Kidney epithelial cell (primary cell): ENCODE results near the gene CDC42BPA. TPM values are rescaled to one million over a fixed set of nuclear protein-coding genes. Genes with fewer than 3 reads are reported as not detected.

ENCODE experiments used
- DNase-seq: peaks from one replicate; pipeline ENCODE4 v3.0.0-alpha.2; 2010; ENCODE audit warnings: low read depth
- H3K27me3 ChIP-seq: 2 replicates; pipeline ENCODE4 v1.6.0; 2011; ENCODE audit warnings: low read length; ENCODE audit not compliant: control insufficient read depth, insufficient read depth
- H3K36me3 ChIP-seq: 2 replicates; pipeline ENCODE4 v1.5.1; 2011; ENCODE audit warnings: low read length; ENCODE audit not compliant: control insufficient read depth, insufficient read depth
- H3K4me3 ChIP-seq: 2 replicates; pipeline ENCODE4 v1.5.1; 2011; ENCODE audit warnings: low read depth, mild to moderate bottlenecking, control low read depth, low read length
- CTCF ChIP-seq: IDR thresholded peaks from 2 replicates; pipeline ENCODE4 v1.5.1; 2011; ENCODE audit warnings: mild to moderate bottlenecking, moderate library complexity, low read length, control low read depth, inconsistent platforms; ENCODE audit not compliant: insufficient read depth, poor library complexity, severe bottlenecking
- total RNA-seq: library from RNA; depleted of rRNA; stranded (reverse); fragments of >200 nt; gene quantifications from 2 replicates; pipeline ENCODE4 v1.2.3, GENCODE V29; 2015

Gene CDC42BPA
- total RNA-seq, 1 donor from 2014 or later, result 33.4 TPM

GRCh38 chr1:227086636-227087035 is 231.7 kb downstream of the CDC42BPA start:
- no peak for TF ChIP-seq CTCF

GRCh38 chr1:227082999-227083746 is 235.1 kb downstream of the CDC42BPA start:
- TF ChIP-seq CTCF, result no peak
- Histone ChIP-seq H3K4me3 (no peak overlapping the region), H3K36me3 (no peaks in the 10 kb centered on the region), H3K27me3 (no peaks in the 10 kb centered on the region)
- DNase-seq, result no peak

More at GRCh38 chr1:227086636-227087035, 231.7 kb downstream of the CDC42BPA start:
- H3K27me3 ChIP-seq, result no peaks in the 10 kb centered on the region
- no peak for DNase-seq
- H3K36me3 ChIP-seq, result no peaks in the 10 kb centered on the region
- no peak overlapping the region for H3K4me3 ChIP-seq

GRCh38 chr1:227077783-227078182 is 240.5 kb downstream of the CDC42BPA start:
- H3K27me3 ChIP-seq, result no peaks in the 10 kb centered on the region
- DNase-seq, result no peak
- TF ChIP-seq CTCF, result no peak
- no peaks in the 10 kb centered on the region for H3K36me3 ChIP-seq
- no peak overlapping the region for H3K4me3 ChIP-seq

- Histone ChIP-seq H3K4me3 (no peak overlapping the region), H3K36me3 (no peaks in the 10 kb centered on the region), H3K27me3 (no peaks in the 10 kb centered on the region)
- DNase-seq, result no peak
- TF ChIP-seq CTCF, result no peak
These were observed 244.5 kb downstream of the CDC42BPA start for GRCh38 chr1:227073786-227074185.

- H3K4me3 ChIP-seq, result no peak overlapping the region
- no peaks in the 10 kb centered on the region for H3K36me3 ChIP-seq
- DNase-seq, result no peak
- TF ChIP-seq CTCF, result no peak
- H3K27me3 ChIP-seq, result no peaks in the 10 kb centered on the region
These were observed 245.3 kb downstream of the CDC42BPA start for GRCh38 chr1:227072991-227073390.

- no peak for TF ChIP-seq CTCF
- Histone ChIP-seq H3K27me3 (no peaks in the 10 kb centered on the region), H3K36me3 (no peaks in the 10 kb centered on the region), H3K4me3 (no peak overlapping the region)
- DNase-seq, result no peak
These were observed 246.3 kb downstream of the CDC42BPA start for GRCh38 chr1:227071895-227072587.
